ENCODE data around the gene DMAP1.

Gene DMAP1

DNA sequence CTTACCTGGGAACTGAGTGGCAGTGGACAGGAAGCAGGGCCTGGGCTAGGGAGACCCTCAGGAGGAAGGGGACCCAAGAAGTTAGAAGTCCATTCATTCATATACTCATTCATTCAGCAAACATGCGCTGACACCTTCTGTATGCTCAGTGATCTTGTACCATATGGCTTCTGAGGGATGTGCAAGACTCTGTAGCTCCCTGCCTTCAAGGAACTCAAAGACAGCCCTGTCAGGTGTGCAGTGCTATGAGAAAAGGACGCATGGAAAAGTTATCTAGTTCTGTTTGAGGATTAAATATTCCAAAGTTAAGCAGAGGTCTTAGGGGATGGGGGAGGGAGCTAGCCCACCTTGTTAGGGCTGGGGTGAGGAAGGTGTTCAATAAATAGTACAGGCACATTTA is 12.5 kb downstream of the DMAP1 start:
- no peak for DNase-seq

DNA sequence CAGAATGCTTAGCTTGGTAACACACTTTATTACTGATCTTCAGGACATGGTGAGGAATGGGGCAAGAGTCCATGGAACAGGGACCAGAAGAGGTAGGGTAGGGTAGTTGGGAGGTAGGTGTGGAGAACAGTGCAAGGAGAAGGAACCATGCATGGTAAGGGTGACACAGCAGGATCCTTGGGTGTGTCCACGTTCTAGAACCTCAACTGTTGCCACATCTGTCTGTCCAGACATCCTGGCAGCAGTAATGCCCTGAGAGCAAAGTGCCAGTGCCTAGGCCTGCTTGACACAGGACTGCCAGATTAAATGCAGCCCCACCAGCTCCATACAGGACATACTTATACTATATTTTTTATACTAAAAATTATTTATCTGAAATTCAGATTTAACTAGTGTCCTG is 13.9 kb downstream of the DMAP1 start:
- no peak for DNase-seq

DNA sequence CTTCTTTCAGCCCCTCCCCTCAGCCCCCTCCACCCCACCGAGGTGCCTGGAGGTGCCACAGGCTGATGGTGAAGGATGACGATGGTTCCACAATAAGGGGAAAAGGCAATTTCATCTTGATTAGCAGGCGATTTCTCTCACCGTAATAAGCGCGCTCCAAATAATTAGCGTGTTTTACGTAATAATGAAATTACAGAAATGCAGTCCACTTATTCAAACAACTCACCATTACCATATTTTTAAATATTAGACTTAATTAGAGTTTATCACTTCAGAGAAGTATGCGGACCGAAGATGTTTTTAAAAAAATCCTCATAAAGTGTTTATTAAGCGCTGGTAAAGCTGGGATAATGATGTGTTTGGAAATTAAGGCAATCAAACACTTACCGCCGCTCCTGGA is 14.9 kb downstream of the DMAP1 start:
- no peak for DNase-seq

- no peak for DNase-seq
Measured at GRCh38 chr1:44229435-44230167, 16.3 kb downstream of the DMAP1 start.

DNA sequence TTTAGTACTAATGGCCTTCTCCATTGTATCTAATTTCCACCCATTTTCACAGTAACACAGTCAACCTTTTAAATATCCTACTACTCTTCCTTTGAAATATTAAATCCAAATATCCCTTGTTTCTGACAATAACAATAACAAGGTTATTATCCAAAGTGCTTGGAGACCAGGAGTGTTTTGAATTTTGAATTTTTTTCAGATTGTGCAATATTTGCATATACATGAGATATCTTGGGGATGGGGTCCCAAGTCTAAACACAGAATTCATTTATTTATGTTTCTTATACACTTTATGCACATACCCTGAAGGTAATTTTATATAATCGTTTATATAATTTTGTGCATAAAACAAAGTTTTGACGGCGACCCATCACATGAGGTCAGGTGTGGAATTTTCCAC is 17.5 kb downstream of the DMAP1 start:
- no peak for DNase-seq

DNA sequence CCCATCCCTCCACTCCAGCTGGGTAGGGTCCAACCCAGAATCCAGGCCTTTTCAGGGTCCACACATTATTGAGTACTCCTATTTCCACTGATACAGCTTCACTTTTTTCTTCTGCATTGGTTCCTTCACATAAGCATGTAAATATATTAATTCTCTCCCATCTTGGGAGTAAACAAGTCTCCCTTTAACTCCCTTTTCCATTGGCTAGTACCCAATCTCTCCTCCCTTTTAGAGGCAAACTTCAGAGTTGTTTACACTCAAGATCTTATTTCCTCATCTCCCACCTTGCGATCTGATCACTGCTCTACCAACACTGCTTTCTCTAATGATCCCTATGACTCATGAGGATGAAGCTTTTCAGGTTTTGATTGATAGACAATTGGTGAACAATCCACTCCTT is 20.3 kb downstream of the DMAP1 start:
- DNase-seq, result no peak

GRCh38 chr1:44235808-44236207 is 22.5 kb downstream of the DMAP1 start:
- DNase-seq, result no peak

GRCh38 chr1:44236490-44237272 is 23.4 kb downstream of the DMAP1 start:
- DNase-seq, result no peak

DNA sequence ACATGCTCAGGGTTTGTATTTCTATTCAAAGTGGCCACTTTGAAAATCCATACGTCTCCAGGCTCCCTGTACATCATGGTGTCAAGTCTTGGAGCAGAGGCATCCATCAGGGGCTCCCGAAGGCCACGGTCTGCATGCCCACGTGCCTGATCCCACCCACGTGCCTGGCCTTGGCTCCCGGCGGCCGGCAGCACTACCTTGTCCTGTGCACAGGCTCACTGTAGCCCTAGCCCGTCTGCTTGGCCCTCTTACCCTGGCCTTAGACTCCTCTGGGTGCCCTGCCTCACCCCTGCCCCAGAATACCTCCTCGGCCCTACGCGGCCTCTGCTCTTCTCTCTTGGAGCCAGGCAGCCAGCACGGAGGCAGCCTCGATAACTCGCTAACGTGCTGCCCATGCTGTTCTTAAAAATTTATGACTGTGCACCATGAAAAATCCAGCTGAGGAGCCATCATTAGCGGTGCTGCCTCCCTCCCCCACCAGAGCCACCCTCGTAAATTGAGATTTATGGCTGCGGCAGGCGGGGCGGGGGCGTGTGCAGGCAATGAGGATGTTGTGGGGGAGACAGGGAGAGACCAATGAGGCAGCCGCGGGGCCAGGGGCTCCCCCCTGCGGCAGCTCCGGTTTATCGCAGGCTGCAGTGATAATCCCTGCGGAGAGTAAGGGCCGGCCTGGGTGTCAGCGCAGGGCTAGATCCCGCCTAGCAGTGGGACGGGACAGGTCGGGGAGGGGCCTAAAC is 24.6 kb downstream of the DMAP1 start:
- peak; percentile 83 for DNase-seq

GRCh38 chr1:44238660-44239059 is 25.4 kb downstream of the DMAP1 start:
- no peak for DNase-seq

DNA sequence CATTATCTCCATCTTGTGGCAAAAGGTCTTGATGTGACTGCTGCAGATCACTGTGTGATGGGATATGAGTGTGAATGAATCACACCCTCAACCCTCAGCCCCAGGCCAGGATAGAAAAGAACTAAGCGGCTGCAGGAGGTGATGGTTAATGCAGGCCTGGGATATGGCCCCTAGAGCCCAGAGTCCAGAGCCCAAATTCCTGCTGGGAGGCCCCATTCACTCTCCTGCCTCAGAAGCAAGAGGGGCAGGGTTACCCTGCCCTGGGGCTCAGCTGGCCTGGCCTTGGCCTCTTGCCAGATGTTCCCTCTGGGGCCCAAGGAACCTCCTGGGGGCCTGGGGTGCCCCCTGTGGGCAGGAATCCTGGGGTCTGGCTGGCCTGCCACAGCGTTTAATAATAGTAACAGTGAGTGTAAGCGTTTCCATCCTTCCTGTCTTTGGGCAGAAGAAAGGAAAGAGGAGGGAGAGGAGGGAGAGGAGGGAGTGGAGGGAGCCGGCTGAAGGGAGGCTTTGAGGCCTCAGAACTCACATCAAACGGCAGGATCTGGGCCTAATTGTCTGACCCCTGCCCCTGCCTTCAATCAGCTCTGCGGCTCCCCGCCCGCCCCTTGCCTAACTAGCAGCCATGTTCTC is 26.2 kb downstream of the DMAP1 start:
- DNase-seq, result peak; percentile 41

GRCh38 chr1:44239961-44240371 is 26.7 kb downstream of the DMAP1 start:
- no peak for DNase-seq

DNA sequence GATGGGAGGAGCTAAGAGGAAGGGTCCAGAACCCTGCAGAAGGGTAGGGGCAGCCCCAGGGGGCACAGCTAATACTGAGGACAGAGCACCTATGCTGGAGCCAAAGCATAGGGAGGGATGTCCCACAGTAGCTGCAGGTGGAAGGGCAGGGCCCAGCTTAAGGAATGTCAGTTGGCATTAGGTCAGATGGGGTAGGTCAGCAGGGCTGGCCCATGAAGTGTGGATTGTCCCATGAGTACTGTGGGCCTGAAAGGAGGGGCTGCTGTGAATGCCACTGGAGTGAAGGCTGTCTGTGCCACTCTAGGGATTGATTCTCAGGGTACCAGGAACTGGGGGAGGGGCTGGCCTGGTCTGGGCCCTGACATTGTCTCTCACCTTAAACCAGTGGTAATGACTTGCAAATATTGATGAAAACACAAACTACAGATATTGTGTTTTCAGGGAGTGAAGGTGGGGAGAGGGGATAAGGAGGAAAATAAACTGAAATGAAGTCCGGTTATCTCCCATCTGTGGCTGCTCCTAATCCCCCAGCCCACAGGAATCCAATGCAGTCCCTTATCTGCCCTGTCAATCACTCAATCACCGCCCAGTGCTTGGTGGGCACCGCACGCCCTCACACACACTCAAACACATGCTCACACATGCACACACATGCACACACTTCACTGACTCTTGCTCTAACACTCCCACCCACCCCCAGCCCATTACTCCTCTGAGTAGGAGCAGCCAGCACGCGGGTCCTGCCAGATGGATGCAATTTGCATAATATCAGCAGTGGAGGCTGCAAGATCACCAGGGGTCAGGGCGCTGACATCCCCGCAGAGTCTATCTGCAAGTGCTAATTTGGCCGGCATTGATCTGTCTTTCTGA is 27.8 kb downstream of the DMAP1 start:
- DNase-seq, result no peak

GRCh38 chr1:44242746-44243145 is 29.5 kb downstream of the DMAP1 start:
- no peak for DNase-seq

DNA sequence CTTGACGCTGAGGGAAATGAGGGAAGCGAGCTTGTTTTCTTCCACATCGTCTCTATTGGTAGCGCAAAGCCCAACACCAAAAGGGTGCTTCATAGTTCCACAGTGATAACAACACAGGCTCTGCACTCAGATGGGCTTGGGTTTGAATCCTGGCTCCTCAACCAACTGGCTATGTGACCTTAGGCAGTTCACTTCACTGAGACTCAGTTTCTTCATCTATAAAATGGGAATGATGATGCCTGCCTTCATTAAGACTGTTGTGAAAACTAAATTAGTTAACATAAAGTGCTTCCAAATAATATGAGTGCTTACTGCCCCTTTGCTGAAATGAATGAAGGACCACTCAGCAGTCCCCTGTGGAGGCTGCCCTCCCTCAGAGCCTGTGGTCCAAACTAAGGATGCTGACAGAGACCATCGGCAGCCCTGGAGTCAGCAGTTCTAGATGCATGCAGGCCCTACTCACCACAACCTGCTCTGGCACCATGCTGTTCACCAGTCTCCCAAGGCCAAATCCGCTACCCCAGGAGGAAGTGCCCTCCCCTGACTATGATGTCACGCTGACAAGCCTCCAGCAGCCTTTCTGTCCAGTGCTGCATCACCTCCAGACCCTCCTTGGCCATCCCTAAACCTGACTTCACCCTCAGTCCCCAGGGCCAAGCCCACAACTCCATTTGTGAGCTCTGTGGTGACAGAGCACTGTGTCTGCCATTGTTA is 30.7 kb downstream of the DMAP1 start:
- DNase-seq, result no peak

DNA sequence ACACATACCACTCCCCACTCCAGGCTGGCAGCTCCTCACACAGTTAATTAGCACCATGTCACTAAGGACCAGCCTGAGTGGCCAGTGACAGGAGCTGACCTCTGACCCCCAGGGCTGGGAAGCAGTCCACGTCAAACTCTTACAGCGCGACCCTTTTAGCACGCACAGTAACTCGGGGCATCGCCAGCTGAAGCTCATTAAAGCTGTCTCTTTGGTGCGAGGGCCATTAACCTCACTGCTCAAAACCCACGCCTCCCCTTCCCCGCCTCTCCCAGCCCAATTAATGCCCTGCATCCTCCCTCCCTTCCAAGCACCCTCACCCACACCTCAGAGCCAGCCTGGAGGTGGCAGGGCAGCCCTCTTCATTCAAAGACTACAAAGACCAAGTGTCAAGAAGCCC is 31.7 kb downstream of the DMAP1 start:
- no peak for DNase-seq

DNA sequence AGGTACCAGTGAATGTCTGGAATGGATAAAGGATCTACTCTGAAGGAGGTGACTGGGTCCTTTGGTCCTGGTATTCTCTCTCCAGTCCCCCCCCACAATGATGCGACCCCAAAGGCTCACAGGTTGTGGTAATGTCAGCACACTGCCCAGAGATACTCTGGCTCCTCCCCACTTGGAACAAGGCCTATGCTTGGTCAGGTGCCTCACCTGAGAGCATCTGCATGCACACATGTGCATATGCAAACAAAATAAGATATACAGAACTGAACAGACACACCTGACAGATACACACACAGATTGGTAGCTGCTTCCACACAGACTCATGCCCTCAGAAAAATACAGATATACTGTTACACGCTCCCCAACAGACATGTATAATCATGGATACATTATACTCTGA is 33.5 kb downstream of the DMAP1 start:
- DNase-seq, result no peak

GRCh38 chr1:44249543-44249942 is 36.3 kb downstream of the DMAP1 start:
- no peak for DNase-seq

DNA sequence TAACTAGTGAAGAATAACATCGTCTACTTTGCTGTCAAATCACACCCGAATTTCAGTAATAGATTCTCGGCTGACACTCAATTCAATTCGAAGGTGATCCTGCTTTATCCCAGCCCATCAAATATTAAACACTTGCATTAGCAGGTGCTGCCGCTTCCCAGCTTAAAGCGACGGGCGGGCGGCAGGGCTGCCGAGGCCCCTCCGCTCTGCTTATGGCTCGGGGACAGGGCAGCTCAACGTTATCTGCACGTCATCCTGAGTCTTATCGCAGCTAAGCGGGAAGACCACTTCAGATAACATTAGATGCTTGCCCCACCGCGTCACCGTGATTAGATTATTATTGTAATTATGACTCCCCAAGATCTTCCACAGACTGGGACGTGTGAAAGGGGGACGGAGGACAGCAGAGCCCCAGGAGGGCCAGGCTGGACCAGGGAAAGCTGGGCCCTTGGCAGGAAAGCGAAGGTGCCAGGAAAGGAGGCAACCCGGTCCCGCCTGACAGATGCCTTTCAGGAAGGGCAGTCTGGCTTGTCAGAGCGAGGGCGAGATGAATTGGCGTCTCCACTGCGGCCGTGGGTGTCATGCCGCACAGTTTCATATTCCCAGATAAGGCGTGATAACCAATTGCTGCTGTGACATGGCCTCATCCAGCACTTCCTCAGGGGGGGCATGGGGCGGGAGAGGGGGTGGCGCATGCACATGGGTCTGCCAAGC is 37.0 kb downstream of the DMAP1 start:
- DNase-seq, result no peak

GRCh38 chr1:44251486-44251885 is 38.2 kb downstream of the DMAP1 start:
- DNase-seq, result no peak

Data from right kidney (tissue), 1 donor.